ENCODE data around the gene RPP38.

Gene RPP38, protein sequence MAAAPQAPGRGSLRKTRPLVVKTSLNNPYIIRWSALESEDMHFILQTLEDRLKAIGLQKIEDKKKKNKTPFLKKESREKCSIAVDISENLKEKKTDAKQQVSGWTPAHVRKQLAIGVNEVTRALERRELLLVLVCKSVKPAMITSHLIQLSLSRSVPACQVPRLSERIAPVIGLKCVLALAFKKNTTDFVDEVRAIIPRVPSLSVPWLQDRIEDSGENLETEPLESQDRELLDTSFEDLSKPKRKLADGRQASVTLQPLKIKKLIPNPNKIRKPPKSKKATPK

DNA sequence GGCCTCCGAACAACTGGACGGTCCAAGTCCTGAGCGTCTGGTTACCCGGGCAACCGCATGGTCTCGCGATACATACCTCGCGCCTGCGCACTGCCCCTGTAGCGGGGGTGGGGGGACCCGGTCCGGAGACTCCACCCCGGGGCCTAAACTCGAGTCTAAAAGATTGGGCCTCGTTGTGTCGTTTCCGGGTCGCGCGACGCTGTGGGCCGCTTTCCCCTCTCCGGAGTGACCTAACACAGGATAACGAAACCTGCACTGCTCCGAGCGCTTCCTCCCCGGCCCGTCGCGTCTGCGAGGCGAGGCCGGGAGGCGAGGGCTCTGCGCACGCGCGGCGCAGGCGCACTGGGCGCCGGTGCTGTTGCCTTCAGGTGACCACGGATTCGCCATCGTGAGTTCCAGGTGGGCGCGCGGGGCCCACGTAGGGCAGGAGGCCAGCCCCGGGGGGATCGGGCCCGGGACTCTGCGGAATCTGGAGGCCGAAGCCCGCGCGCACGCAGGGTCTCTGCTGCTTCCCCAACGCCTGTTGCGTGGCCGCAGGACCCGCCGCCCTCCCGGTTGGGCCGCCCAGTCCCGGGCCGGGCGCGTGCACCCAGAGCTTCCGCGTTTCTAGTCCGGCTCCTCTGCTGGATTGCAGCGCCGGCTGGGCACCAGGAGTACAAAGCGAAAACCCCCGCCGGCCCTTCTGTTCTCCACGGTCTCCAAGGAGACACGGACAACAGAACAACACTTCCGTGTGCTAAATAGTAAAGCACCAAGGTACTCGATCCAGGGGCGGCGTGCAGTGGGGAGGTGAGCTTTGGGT is at the start of gene RPP38:
RPP38 (plus strand) TSS at position 345 of the 802 bp plus-strand sequence. CDS start 5,960 bp downstream, outside the sequence.
- peak; percentile 81 to 96 (median 86) for DNase-seq (ENCODE audit: low read depth in 3 of 3, low spot score in 1 of 3)

DNA sequence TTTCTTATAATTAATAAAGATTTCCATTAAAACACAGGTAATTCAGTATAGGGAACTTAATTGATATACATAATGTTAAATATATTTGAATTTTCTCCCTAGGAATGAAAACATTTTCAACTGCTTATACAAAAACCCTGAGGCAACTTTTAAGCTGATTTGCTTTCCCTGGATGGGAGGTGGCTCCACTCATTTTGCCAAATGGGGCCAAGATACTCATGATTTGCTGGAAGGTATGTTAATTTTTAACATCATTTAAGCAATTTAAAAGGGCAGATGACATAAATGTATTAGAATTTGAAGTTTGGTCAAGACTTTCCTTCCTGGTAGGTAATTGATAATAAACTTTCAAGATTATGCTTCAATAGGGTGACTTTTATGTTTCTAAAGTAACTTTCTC is 47.6 kb upstream of the RPP38 start:
- no peak for DNase-seq (ENCODE audit: low read depth in 3 of 3, low spot score in 1 of 3)

DNA sequence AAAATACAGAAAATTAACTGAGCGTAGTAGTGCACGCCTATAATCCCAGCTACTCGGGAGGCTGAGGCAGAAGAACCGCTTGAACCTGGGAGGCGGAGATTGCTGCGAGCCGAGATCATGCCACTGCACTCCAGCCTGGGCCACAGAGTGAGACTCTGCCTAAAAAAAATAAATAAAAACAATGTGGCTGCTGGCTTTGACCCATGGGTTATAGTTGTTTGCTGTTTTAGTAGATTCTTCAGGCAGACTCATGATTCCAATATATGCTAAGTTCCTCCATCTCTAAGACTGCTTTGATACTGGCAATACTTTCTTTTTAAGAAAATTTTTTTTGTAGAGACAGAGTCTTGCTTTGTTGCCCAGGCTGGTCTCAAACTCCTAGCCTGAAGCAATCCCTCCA is 45.0 kb upstream of the RPP38 start:
- DNase-seq (ENCODE audit: low read depth in 3 of 3, low spot score in 1 of 3): no peak

DNA sequence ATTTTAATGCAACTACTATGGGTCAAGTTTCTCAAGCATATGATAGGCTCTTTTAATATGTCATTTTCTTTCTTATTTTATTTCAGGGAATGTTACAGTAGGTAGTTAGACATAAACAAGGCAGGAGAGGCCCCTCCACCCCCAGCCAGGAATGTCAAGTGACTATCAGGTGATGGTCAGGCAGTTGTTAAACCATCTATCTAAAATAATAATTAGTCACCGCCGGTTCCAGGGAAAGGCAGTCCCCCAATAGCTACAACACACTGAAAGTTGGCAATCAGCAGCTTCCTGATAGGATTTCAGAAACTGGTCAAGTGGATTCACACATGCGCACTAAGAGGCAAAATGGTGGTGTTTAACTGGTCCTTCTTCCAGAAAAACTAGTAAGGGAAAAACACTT is 44.1 kb upstream of the RPP38 start:
- no peak for DNase-seq (ENCODE audit: low read depth in 3 of 3, low spot score in 1 of 3)

DNA sequence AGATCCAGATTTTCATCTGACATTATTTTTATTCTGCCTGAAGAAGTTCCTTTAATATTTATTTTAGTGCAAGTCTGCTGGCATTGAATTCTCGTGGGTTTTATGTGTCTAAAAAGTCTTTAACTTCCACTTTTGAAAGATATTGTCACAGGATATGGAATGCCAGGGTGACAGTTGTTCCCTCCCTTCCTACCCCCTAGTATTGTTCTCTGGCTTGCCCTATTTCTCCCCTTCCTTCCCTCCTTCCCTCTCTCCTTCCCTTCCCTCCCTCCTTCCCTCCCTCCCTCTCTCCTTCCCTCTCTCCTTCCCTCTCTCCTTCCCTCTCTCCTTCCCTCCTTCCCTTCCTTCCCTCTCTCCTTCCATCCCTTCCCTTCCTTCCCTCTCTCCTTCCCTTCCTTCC is 38.5 kb upstream of the RPP38 start:
- no peak for DNase-seq (ENCODE audit: low read depth in 3 of 3, low spot score in 1 of 3)

DNA sequence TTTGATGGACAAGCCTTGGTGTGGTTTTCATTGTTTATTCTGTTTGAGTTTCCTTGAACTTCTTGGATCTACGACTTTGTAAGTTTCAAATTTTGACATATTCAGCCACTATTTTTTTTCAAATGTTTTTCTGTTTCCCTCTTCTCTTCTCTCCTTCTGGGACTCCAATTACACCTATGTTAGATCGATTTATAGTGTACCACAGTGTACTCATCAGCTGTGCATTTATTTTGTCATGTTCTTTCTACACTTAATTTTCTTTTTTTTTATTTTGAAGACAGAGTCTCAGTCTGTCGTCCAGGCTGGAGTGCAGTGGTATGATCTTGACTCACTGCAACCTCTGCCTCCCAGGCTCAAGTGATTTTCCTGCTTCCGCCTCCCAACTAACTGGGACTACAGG is 37.2 kb upstream of the RPP38 start:
- no peak for DNase-seq (ENCODE audit: low read depth in 3 of 3, low spot score in 1 of 3)

DNA sequence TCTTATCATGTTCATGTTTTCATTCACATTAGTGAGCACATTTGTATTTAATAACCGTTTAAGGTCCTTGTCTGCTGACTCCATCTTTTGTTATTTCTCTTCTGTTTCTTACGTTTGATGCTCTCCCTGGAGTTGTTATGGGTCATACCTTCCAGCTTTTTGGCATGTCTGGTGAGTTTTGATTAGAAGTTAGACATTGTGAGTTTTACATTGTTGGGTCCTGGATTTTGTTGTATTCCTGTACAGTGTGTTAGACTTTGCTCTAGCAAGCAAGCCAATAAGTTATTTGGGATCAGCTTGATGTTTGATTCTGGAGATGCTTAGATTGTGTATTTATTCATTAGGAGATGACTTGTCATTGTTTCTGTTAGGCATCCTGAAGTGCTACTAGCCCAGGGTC is 36.5 kb upstream of the RPP38 start:
- no peak for DNase-seq (ENCODE audit: low read depth in 3 of 3, low spot score in 1 of 3)

DNA sequence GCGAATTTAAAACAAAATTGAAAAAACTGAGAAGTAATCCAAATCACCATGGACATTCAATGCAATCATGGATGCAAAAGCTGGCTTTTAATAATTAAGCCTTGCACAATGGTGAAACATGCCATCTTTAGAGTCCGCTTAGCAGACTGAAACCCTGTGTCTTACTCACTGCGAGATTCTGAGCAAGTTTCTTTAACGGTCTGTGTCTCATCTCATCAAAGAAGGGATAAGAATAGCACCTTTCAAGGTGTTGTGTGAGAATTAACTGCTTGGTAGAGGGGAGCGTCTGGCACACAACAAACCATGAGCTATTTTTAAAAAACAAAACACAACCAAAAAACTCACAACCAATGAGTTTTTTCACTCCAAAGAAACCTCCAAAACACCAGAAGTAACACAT is 30.0 kb upstream of the RPP38 start:
- no peak for DNase-seq (ENCODE audit: low read depth in 3 of 3, low spot score in 1 of 3)

DNA sequence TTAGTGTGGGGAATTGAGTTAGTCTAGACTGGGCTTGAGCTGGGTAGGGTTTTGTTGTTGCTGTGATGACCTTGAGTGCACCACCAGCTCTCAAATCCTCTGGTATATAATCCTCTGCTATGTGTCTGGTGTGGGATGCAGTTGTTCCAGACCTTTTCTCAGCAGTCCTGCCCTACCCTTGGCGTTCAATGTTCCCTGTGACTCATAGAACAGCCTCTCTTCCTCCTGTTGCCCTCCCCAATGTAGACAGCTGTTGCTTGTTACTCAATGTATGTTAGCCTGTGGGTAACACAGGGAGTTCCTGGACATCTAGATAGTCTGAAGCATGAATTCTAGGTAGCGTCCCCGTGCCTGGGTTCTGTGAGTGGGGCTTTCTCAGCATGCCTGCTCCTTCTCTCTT is 28.4 kb upstream of the RPP38 start:
- DNase-seq (ENCODE audit: low read depth in 3 of 3, low spot score in 1 of 3): no peak

DNA sequence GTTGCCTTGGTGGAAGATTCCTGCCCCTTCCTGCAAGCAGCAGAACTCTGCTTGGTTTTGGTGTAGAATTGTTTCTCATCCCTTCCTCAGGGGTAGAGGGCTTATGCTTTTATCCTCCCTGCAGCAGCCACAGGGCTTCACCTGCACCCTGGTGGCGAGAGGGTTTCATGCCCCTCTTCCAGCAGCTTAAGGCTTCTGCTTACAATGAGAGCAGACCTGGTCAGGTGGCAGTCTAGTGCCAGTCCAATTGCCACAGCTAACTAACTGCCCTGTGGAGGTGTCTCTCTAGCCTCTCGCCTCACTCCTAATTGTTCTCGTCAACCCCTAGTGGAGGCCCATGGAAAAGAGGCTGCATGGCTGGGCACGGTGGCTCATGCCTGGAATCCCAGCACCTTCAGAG is 27.9 kb upstream of the RPP38 start:
- no peak for DNase-seq (ENCODE audit: low read depth in 3 of 3, low spot score in 1 of 3)

DNA sequence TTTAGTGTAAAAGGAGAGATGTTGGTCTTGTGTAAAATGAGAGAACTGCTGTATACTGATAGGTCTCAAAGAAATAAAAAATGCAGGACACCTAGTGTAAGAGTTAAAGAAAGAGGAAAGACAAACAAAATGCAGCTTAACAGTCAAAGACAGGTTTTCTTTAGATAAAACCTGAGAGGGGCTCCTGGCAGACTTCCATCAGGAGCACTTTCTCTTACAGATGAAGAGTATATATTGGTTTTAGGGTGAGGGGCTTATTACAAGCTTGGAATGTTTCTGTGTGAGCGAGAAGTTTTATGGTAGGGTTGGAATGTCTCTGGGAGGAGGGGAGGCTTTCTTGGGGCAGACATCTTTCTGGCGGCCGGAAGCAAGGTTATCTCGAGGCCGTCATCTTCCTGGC is 24.8 kb upstream of the RPP38 start:
- DNase-seq (ENCODE audit: low read depth in 3 of 3, low spot score in 1 of 3): no peak

DNA sequence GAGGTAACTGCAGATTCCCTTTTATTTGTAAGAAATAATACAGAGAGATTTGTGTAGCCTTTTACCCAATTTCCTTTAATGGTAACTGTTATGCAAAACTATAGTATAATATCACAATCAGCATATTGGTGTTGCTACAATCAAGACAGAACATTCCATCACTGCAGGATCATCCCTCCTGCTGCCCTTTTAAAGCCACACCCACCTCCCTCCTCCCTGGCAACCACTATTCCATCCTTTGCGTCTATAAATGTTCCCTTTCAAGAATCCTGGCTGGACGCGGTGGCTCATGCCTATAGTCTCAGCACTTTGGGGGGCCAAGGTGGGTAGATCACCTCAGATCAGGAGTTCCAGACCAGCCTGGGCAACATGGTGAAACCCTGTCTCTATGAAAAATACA is 21.7 kb upstream of the RPP38 start:
- DNase-seq (ENCODE audit: low read depth in 3 of 3, low spot score in 1 of 3): no peak

DNA sequence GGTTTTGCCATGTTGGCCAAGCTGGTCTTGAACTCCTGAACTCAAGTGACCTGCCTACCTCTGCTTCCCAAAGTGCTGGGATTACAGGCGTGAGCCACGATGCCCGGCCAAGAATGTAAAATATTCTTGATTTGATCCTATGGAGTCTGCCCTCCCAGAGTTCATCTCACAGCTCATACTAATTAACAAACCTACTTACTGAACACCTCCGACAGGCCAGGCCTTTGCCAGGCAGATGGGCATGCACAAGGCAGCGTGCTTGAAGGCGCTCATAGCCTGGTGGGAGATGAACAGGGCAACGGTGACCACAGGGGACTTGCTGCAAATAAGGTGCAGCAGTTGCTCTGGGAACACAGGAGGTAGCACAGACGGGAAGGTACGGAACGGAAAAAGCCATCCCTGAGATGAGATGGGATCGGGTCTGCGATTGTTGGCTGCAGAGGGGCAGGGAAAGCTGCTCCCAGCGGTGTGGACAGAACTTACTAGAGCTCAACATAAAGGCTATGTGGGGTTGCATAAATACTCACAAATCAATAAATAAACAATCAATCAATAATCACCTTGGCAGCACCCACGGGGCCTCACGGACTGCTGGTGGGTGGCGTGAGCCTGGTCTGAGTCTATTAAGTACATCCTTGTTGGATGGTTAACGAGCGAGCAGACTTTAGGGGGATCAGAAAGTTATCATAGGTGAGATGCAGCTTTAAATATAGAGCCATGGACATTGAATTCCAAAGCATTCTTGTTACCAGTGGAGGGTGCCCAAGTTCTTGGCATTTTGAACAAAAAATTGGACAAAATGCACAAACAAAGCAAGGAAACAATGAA is 13.3 kb upstream of the RPP38 start:
- DNase-seq (ENCODE audit: low read depth in 3 of 3, low spot score in 1 of 3): no peak

DNA sequence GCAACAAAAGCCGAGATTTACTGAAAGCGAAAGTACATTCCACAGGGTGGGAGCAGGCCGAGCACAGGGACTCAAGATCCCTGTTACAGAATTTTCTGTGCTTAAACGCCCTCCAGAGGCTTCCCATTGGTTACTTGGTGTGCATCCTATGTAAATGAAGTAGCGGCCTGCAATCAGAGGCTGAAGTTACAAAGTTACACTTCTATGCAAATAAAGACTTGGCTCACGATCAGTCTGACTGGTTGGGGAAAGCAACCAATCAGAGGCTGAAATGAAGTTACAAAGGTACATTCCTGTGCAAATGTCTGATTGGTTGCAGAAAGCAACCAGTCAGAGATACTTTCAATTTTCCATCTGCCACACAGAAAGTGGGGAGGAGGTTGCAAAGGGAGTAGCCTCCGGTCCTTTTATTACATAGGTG is 12.6 kb upstream of the RPP38 start:
- no peak for DNase-seq (ENCODE audit: low read depth in 3 of 3, low spot score in 1 of 3)

DNA sequence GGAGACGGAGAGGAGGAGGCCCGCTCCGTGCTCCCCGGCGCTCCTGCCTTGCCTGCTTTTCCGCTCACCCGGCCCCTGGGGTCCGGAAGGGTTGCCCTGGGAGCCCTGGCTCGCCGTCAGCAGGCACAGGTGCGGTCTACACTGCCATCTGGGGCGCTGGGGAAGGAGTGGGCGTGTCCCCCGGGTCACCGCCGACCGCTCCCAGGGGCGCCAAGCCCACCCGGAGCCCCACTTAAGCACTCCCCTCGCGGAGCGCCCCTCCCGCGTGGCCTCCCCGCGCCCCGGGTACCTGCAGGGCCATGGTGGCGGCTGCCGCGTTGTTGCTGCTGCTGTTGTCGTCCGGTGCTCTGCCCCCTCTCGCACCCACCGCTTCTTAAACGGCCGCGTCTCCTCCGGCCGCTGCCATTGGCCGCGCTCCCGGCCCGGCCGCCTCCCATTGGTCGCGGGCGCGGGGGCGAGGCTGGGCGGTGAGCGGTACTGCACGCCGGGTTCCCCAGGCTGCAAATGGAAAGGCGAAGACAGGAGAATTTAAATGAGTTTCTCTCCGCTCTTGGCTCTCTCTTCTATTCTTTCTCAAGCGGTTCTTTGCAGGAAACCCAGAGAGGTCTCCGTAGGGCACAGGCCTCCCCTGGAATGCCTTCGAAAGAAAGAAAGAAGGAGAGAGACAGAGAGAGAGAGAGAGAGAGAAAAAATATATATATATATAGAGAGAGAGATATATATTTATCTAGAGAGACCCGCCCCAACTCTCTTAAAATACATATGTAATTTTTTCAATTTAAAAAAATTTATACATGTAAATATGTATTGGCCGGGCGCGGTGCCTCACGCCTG is 8.5 kb upstream of the RPP38 start, which contains the start of gene ACBD7:
ACBD7 (minus strand) TSS at position 349 of the 834 bp plus-strand sequence; CDS start at position 301, 48 bp downstream.
- DNase-seq (ENCODE audit: low read depth in 3 of 3, low spot score in 1 of 3): peak; percentile 25 to 66 (median 51)

DNA sequence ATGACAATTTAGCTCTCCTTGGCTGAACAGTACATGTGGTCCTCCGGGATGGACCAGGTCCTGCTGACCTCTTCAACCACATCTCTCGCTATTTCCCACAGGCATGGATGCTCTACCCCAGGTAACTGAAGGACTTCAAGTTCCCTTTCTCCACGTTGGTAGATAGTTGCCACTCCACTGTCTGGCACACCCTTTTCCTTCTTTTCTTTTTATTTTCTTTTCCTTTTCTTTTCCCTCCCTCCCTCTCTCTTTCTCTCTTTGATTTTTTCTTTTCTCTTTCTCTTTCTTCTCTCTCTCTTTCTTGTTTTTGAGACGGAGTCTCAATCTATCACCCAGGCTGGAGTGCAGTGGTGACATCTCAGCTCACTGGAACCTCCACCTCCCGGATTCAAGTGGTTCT is 5.7 kb upstream of the RPP38 start:
- DNase-seq (ENCODE audit: low read depth in 3 of 3, low spot score in 1 of 3): no peak

DNA sequence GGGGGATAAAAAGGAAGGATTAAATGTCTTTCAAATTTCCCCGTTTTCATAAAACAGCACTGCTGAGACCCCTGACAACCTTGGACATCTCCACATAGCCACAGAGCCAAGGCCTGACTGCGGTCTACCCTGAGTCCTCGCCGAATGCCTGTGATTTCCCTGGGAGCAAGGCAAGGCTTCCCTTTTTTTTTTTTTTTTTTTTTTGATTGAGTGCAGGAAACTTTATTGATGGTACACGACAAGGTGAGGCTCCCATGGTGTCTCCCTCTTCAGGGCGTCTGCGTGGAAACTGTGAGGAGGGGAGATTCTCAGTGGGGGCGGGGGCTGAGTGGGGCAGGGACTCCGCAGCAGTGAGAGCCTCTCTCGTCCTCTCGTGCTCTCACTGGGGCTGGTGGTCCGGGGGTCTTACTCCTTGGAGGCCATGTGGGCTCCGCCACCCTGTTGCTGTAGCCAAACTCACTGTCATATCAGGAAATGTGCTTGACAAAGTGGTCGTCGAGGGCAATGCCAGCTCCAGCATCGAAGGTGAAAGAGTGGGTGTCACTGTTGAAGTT is 4.2 kb upstream of the RPP38 start:
- DNase-seq (ENCODE audit: low read depth in 3 of 3, low spot score in 1 of 3): no peak

DNA sequence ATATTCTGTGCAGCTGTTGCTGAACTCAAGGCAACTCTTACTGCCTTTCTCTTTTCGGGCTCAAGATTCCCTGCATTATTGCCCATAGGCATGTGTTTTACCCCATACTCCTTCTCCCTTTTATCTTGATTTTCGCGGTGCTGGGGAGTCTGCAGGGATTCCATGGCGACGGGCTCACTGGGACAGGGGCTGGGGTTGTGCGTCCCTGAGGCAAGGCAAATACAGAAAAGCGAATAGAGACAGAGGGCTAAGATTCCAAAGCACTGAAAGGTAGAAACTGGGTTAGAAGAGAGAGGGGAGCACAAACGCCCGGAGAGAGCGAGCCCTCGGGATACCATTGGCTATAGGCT is 519 bp upstream of the RPP38 start:
- no peak for DNase-seq (ENCODE audit: low read depth in 3 of 3, low spot score in 1 of 3)

DNA sequence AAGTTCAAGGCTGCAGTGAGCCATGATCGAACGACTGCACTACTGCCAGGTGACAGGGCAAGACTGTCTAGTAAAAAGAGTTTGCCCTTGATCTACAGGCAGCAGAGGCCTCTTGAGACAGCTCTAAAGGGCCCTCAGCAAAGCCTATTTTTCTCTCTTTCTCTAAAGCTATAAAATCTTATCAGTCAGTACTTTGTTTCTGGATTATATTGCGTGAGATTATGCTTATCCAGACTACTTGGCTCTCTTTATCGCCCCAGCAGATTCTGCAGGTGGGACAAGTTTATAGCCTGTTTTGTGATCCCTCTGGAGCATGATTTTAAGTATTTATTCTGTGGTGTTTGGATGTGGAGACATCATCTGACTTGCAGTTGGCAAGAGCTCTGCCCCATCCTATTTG is 2.7 kb downstream of the RPP38 start:
- no peak for DNase-seq (ENCODE audit: low read depth in 3 of 3, low spot score in 1 of 3)

DNA sequence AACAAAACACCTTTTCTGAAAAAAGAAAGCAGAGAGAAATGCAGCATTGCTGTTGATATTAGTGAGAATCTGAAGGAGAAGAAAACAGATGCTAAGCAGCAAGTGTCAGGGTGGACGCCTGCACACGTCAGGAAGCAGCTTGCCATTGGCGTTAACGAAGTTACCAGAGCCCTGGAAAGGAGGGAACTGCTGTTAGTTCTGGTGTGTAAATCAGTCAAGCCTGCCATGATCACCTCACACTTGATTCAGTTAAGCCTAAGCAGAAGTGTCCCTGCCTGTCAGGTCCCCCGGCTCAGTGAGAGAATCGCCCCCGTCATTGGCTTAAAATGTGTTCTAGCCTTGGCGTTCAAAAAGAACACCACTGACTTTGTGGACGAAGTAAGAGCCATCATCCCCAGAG is 6.4 kb downstream of the RPP38 start:
- no peak for DNase-seq (ENCODE audit: low read depth in 3 of 3, low spot score in 1 of 3)

Measured in stimulated activated CD4-positive, alpha-beta T cell treated with anti-CD3 and anti-CD28 coated beads, TNF-alpha, amount 100 ng/mL, for 1 hour (primary cell).